Measurements from ENCODE around the gene USHBP1. TPM values are rescaled to one million over a fixed set of nuclear protein-coding genes. Genes with fewer than 3 reads are reported as not detected.
A peak's percentile ranks its signal among the peaks of the same experiment; 100 is the strongest.

Gene USHBP1
- total and polyA plus RNA-seq, 2 donors (not counting 1 experiment from before 2014, with no cell fraction given): 0.39 TPM; not detected in 1

- no peaks in the 10 kb centered on the region for H3K27me3 Mint-ChIP-seq
- POLR2A ChIA-PET: interaction anchor here (0.5 to 3.1 kb wide), 3 partner anchors 19 to 30 kb away, joined by 3 to 13 read pairs (median 5); partner anchors contain the start of genes BABAM1, OCEL1 and USE1
- no peak for ATAC-seq (ENCODE audit: low read depth)
- H3K4me1 ChIP-seq (ENCODE audit: control insufficient read depth in 2 of 2, insufficient read depth in 2 of 2, low read length in 2 of 2): peaks cover 5 to 29% of the 10 kb centered on the region in 2 donors
- no peak for TF ChIP-seq CTCF (IDR thresholded peaks at IDR 0.05)
- no peak for TF ChIP-seq EZH2 (IDR thresholded peaks at IDR 0.05; ENCODE audit: borderline replicate concordance, insufficient read depth, low read depth, low read length, poor library complexity, severe bottlenecking)
- H3K9me3 Mint-ChIP-seq (ENCODE audit: insufficient read depth): no peaks in the 10 kb centered on the region
- peak; percentile 57 for DNase-seq
- peaks cover 0 to 2% (median 0%) of the 10 kb centered on the region in 3 donors for H3K9me3 ChIP-seq (ENCODE audit: control extremely low read depth in 1 of 3, control insufficient read depth in 2 of 3, insufficient read depth in 1 of 3, low read length in 2 of 3)
- H3K4me3 Mint-ChIP-seq: peak overlapping the region; percentile 77
- no peaks in the 10 kb centered on the region for H3K79me2 ChIP-seq (ENCODE audit: control insufficient read depth, insufficient read depth, low read length)
- peak overlapping the region in 3 of 5 experiments; percentile 48 to 58 (median 56) for H3K4me3 ChIP-seq (ENCODE audit: control extremely low read depth in 1 of 5, extremely low read depth in 1 of 5, insufficient read depth in 1 of 5, low read depth in 2 of 5, low read length in 4 of 5)
- H3K36me3 ChIP-seq (replicated peaks in 1 of 2; ENCODE audit: control extremely low read depth in 1 of 2, control insufficient read depth in 1 of 2, extremely low read depth in 1 of 2, insufficient read depth in 2 of 2, low read length in 1 of 2): no peaks in the 10 kb centered on the region
- no peak overlapping the region for H3K27ac ChIP-seq (ENCODE audit: low read length in 2 of 2)
- CTCF ChIA-PET: interaction anchor here (0.6 to 2.2 kb wide), 2 partner anchors 10 to 473 kb away, joined by 3 to 6 read pairs; no protein-coding TSS in a partner anchor
- H3K27me3 ChIP-seq (replicated peaks in 1 of 4; ENCODE audit: control extremely low read depth in 1 of 4, control insufficient read depth in 3 of 4, insufficient read depth in 4 of 4, low read length in 3 of 4): no peaks in the 10 kb centered on the region
- peak overlapping the region; percentile 53 for H3K27ac Mint-ChIP-seq
- 3% methylated on average over 97 of the region's 100 CpGs for WGBS (ENCODE audit: insufficient coverage)
- peak overlapping the region; percentile 45 for H3K9ac ChIP-seq (ENCODE audit: low read length)
- H3K4me1 Mint-ChIP-seq: peaks cover 25% of the 10 kb centered on the region
- H3K4me2 ChIP-seq (replicated peaks; ENCODE audit: low read depth, low read length, poor library complexity, severe bottlenecking): peak overlapping the region; percentile 85
- peak overlapping the region; percentile 62 for H2AFZ ChIP-seq (ENCODE audit: insufficient read depth, low read depth, low read length, poor library complexity, severe bottlenecking)
- intact Hi-C loops (cut with micrococcal nuclease): loop anchor here (1.0 kb wide), 1 partner anchor 10 kb away; no protein-coding TSS in a partner anchor
- no peaks in the 10 kb centered on the region for H4K20me1 ChIP-seq (ENCODE audit: control insufficient read depth, insufficient read depth, low read length, poor library complexity, severe bottlenecking)
These were observed 19.7 kb downstream of the USHBP1 start for GRCh38 chr19:17244618-17245534.

Data from B cell (primary cell).